Immature natural killer cell (primary cell): ENCODE measurements around the gene KAZALD1. TPM values are rescaled to one million over a fixed set of nuclear protein-coding genes. Genes with fewer than 3 reads are reported as not detected.
A peak's percentile ranks its signal among the peaks of the same experiment; 100 is the strongest.

Experiments
- DNase-seq, 3 donors: peaks; one replicate each; pipeline ENCODE4 v3.0.0; 2022; ENCODE audit warnings: mixed read lengths in 1 of 3
- H3K27ac Mint-ChIP-seq, 6 donors: one replicate each; pipeline ENCODE4 v1.8.0; 2020; ENCODE audit warnings: mixed read lengths in 6 of 6, mild to moderate bottlenecking in 5 of 6, inconsistent platforms in 4 of 6, moderate library complexity in 3 of 6
- H3K27me3 Mint-ChIP-seq, 3 donors: one replicate each; pipeline ENCODE4 v1.8.0; 2020 to 2021; ENCODE audit warnings: low read depth in 3 of 3, mild to moderate bottlenecking in 3 of 3, mixed read lengths in 3 of 3, moderate library complexity in 3 of 3, inconsistent platforms in 1 of 3
- H3K36me3 Mint-ChIP-seq, 3 donors: one replicate each; pipeline ENCODE4 v1.8.0; 2020; ENCODE audit warnings: mixed read lengths in 3 of 3, inconsistent platforms in 2 of 3, mild to moderate bottlenecking in 2 of 3
- H3K4me1 Mint-ChIP-seq, 2 donors: one replicate each; pipeline ENCODE4 v1.8.0; 2020; ENCODE audit warnings: inconsistent platforms in 2 of 2, mild to moderate bottlenecking in 2 of 2, mixed read lengths in 2 of 2, moderate library complexity in 1 of 2
- H3K4me3 Mint-ChIP-seq, 5 donors: one replicate each; pipeline ENCODE4 v1.8.0; 2020; ENCODE audit warnings: mild to moderate bottlenecking in 5 of 5, mixed read lengths in 5 of 5, inconsistent platforms in 3 of 5, moderate library complexity in 3 of 5
- H3K9me3 Mint-ChIP-seq, 6 donors: one replicate each; pipeline ENCODE4 v1.8.0; 2020; ENCODE audit warnings: mild to moderate bottlenecking in 6 of 6, mixed read lengths in 6 of 6, inconsistent platforms in 4 of 6, moderate library complexity in 3 of 6
- polyA plus RNA-seq, 3 donors: library from polyadenylated mRNA; unstranded; fragments of 300-500 nt; fragmentation: Illumina TruSeq; gene quantifications; one replicate each; pipeline ENCODE4 v1.2.3, GENCODE V29; 2021

KAZALD1 gene
- polyA plus RNA-seq, 3 donors from 2014 or later, result not detected

DNA sequence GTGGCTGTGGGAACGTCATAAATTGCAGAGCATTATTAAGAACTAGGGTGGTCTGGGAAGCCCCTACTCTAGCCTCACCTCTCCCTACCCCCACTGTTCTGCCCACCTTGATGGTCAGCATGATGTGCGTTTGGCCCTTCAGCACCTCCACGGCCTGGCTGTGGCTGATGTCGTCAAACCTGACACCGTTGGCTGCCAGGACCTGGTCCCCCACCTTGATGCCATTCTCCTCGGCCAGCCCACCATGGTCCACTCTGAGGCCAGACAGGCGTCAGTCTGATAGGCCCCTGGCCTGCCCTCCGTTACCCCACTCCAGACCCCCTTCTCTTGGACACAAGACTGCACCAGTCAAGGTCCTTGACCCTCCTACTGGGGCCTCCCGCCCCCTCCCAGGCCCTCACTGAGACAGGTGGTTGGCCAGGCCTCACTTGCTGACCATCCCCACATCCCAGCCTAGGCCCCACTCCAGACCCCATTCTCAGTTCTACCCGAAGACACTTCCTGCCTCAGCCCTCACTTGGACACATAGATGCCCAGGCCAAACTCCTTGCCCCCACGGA is 40.0 kb upstream of the KAZALD1 start:
- no peak for DNase-seq
- H3K27me3 Mint-ChIP-seq, result peaks cover 13 to 15% (median 13%) of the 10 kb centered on the region in 3 donors
- no peak overlapping the region for H3K27ac Mint-ChIP-seq
- H3K4me3 Mint-ChIP-seq, result no peak overlapping the region
- peaks cover 0 to 1% (median 0%) of the 10 kb centered on the region in 6 donors for H3K9me3 Mint-ChIP-seq
- H3K4me1 Mint-ChIP-seq, result no peaks in the 10 kb centered on the region
- no peaks in the 10 kb centered on the region for H3K36me3 Mint-ChIP-seq

DNA sequence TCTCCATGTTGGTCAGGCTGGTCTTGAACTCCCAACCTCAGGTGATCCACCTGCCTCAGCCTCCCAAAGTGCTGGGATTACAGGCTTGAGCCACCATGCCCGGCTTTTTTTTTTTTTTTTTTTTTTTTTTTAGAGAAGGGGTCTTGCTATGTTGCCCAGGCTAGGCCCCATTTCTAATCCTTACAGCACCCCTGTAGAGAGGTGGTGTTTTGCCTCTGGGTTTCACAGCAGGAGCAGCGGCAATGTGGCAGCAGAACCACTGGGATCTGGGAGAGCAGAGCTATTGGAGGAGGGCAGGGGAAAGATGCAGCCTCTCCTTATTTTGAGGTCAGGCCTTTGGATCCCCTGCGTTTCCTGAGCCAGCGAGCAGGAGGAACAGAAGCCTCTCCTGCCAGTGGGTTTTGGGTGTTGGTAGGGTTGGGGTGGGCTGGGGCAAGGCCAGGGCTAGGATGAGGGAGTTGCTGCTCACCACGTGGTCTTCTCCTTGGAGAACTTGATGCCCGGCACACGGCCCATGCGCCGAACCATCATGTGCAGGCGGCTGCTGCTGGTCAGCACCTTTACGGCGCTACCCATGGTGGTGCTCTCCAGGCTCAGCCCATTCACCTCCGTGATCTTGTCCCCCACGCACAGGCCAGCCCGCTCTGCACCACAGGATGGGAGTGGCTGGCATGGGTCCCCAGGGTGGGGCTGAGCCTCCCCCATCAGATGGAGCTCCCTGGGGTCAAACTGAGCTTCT is 38.7 kb upstream of the KAZALD1 start:
- H3K27ac Mint-ChIP-seq, result no peak overlapping the region
- no peak for DNase-seq
- no peak overlapping the region for H3K4me3 Mint-ChIP-seq
- H3K27me3 Mint-ChIP-seq, result peaks cover 5 to 9% (median 8%) of the 10 kb centered on the region in 3 donors
- H3K4me1 Mint-ChIP-seq, result no peaks in the 10 kb centered on the region
- H3K9me3 Mint-ChIP-seq, result peaks cover 0 to 1% (median 0%) of the 10 kb centered on the region in 6 donors
- no peaks in the 10 kb centered on the region for H3K36me3 Mint-ChIP-seq

DNA sequence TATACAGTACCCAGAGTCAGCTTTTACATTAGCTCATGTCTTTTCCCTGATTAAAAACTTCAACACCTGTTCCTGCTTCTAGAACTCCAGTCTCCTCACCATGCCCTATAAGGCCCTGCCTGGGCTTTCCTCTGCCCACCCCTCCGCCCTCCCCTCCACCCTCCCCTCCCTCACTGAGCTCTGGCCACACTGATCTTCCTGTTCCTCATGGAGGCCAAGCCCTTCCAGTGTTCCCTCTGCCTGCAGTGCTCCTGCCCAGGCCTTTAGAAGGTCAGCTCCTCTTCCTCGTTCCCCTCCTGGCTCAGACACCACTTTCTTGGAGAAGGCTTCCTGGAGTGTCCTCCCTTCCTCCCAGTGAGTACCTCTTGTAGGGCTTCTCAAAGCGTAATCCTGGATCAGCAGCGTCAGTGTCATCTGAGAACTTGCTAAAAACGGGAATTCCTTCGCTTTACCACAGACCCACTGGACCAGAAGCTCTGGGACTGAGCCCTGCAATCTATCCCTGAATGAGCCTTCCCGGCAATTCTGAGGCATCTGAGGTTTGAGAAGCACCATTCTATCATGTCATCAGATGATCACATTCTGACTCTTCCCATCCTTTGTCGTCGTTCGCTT is 34.6 kb upstream of the KAZALD1 start:
- no peak overlapping the region for H3K4me3 Mint-ChIP-seq
- no peaks in the 10 kb centered on the region for H3K9me3 Mint-ChIP-seq
- no peaks in the 10 kb centered on the region for H3K36me3 Mint-ChIP-seq
- H3K27ac Mint-ChIP-seq, result no peak overlapping the region
- peaks cover 9 to 11% of the 10 kb centered on the region in 2 donors for H3K4me1 Mint-ChIP-seq
- no peak for DNase-seq
- peaks cover 3 to 9% (median 4%) of the 10 kb centered on the region in 3 donors for H3K27me3 Mint-ChIP-seq

DNA sequence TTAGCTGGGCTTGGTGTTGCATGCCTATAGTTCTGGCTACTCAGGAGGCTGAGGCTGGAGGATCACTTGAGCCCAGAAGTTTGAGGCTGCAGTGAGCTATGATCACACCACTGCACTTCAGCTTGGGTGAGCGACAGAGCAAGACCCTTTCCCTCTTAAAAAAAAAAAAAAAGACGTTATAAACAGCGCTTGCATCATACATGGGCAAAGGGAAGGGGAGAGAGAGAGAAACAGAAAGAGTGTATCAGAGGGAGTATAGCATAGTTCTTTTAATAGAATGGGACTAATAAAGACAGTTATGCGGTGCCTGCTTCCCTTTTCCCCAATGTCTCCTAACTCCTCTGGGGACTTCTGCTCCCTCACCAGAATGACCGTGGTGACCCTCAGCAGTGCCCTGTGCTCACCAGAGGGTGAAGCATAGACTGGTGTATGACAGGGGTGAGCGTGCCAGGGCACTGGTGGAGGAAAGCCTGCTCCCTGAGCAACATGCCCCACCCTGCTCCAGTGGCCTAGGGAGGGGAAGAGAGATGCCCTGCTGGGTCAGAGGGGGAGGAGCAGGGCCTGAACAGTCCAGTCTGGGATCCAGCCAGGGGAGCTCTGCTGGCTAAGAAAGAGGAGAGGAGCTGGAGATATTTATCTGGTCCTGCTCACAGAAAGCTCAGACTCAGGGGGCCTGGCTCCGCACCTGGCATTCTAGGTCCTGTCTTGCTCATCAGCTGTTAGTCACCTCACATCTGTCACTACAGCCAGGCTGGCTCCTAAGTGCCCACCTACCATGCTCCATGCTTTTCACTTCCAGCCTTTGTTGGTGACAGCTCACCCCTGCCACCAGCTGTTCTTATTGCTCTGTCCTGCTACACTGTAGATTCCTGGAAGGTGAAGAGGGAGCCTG is 33.1 kb upstream of the KAZALD1 start:
- no peak for DNase-seq
- Mint-ChIP-seq H3K9me3 (no peaks in the 10 kb centered on the region), H3K4me3 (no peak overlapping the region), H3K27me3 (peaks cover 3 to 14% (median 4%) of the 10 kb centered on the region in 3 donors), H3K36me3 (no peaks in the 10 kb centered on the region), H3K27ac (no peak overlapping the region), H3K4me1 (peaks cover 22 to 26% of the 10 kb centered on the region in 2 donors)

DNA sequence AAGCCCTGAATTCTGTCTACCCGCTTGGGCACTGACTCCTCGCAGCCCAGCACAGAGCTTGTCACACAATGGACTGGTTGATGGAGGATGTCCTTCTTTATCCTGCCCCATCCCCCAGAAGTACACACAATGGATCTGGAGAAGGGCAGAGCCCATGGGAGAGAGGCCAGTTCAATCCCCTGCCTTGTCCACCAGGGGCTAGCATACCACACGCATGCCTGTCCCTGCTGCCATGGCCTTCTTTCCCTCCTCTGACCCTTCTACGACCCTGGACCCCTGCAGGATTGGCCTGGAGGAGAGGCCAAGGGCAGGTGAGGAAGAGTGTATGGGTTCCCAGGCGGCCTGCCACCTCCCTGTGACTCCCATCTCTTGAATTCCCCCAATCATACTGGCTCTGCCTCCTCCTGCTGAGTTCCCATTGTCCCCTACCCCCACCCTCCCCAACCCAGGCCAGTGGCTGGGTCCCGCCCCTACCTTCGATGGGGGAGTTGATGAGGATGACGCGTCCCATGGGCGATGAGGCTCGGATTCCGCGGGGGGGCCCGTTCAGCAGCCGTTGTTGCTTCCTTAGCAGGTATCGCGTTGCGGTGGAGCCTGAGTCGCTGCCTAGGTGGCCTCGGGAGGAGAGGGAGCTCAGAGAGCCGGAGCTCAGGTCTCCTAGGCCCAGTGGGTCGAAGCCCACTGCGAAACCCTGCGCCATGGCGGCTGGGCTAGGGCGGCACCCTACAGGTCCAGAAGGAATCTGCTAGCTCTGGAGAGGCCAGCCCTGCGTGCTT is 32.1 kb upstream of the KAZALD1 start:
- Mint-ChIP-seq H3K4me3 (peak overlapping the region in 1 of 5 donors; percentile 30), H3K27ac (peak overlapping the region in 1 of 6 donors; percentile 11)

DNA sequence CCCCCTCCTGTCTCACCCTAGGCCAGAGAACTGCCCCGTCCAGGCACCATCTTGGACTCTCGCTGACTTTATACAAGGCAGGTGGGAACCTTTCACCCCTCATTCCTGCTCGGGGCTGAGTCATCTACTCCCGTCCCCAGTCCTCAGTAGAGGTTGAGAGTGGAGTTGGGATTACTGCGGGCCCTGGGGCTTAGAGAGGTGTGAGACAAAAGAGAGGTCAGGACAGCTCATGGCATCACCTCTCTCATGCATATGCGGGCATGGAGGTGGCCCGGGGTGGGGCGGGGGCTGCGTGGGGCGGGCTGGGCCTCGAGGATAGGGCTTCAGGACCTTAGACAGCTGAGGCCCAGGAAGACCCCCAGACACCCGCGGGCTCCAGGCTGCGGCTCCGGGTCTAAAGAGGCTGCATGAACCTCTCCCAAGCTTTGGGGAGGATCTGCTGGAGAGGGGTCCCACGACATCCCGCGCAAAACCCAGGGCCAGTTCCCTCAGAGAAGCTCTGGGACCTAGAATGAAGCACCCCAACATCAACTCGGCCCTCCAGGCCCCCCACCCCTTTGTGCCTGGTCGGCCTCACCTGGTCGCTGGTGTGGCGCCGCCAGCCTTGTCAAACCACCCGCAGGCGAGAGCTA is 31.2 kb upstream of the KAZALD1 start:
- no peak for DNase-seq
- H3K27ac Mint-ChIP-seq, result peak overlapping the region; percentile 94 to 99 (median 96)
- peaks cover 0 to 4% (median 0%) of the 10 kb centered on the region in 3 donors for H3K36me3 Mint-ChIP-seq
- peaks cover 3 to 14% (median 4%) of the 10 kb centered on the region in 3 donors for H3K27me3 Mint-ChIP-seq
- peaks cover 22 to 28% of the 10 kb centered on the region in 2 donors for H3K4me1 Mint-ChIP-seq
- peak overlapping the region; percentile 89 to 96 (median 92) for H3K4me3 Mint-ChIP-seq
- no peaks in the 10 kb centered on the region for H3K9me3 Mint-ChIP-seq

More for the DNA sequence above, 32.1 kb upstream of the KAZALD1 start:
- peaks cover 3 to 14% (median 4%) of the 10 kb centered on the region in 3 donors for H3K27me3 Mint-ChIP-seq
- no peaks in the 10 kb centered on the region for H3K36me3 Mint-ChIP-seq
- H3K9me3 Mint-ChIP-seq, result no peaks in the 10 kb centered on the region
- peaks cover 22 to 28% of the 10 kb centered on the region in 2 donors for H3K4me1 Mint-ChIP-seq
- no peak for DNase-seq

DNA sequence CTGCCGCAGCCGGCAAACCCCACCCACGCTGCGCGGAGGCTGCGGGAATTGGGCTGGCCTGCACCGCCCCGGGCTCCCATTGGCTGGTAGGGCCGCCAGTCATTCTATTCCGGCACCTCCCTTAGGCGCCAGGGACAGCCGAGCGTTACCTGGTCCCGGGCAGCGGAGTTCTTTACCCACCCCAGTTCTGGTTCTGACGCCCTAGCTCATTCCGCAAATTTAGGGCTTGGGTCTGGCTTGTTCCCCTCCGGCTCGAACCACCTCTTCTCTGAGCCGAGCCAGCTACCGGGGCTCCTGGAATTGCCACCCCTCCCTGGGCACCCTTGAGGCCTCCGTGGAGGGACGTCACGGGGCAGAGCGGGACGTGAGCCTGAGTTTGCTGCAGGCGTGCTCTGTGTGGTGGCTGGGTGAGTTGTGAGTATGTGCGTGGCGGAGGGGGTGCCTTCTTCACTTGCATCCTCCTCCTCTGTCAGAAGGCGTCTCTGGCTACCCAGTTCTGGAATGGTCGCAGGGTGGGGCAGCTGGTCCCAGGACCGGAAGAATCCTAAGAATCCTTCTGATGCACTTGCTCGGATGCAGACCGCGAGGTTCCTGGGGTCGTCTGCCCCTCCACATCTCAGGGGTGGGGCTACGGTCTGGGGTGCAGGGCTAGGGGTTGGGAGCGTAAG is 30.5 kb upstream of the KAZALD1 start, which contains the start of the genes PDZD7 and SFXN3:
Gene PDZD7, minus strand, starts transcription at position 2 of the 668 bp plus-strand sequence. CDS start 910 bp downstream, outside the sequence.
Gene SFXN3, plus strand, starts transcription at position 107 of the 668 bp plus-strand sequence. CDS start 3,461 bp downstream, outside the sequence.
- Mint-ChIP-seq H3K27ac (peak within 1 kb of the TSS; percentile 94 to 99 (median 96)), H3K36me3 (peaks cover 0 to 7% (median 4%) of the 10 kb centered on the region in 3 donors), H3K4me1 (peaks cover 22 to 28% of the 10 kb centered on the region in 2 donors), H3K9me3 (no peaks in the 10 kb centered on the region), H3K4me3 (peak within 1 kb of the TSS; percentile 89 to 96 (median 92)), H3K27me3 (peaks cover 3 to 14% (median 4%) of the 10 kb centered on the region in 3 donors)
- DNase-seq, result peak; percentile 95 to 96 (median 95)

DNA sequence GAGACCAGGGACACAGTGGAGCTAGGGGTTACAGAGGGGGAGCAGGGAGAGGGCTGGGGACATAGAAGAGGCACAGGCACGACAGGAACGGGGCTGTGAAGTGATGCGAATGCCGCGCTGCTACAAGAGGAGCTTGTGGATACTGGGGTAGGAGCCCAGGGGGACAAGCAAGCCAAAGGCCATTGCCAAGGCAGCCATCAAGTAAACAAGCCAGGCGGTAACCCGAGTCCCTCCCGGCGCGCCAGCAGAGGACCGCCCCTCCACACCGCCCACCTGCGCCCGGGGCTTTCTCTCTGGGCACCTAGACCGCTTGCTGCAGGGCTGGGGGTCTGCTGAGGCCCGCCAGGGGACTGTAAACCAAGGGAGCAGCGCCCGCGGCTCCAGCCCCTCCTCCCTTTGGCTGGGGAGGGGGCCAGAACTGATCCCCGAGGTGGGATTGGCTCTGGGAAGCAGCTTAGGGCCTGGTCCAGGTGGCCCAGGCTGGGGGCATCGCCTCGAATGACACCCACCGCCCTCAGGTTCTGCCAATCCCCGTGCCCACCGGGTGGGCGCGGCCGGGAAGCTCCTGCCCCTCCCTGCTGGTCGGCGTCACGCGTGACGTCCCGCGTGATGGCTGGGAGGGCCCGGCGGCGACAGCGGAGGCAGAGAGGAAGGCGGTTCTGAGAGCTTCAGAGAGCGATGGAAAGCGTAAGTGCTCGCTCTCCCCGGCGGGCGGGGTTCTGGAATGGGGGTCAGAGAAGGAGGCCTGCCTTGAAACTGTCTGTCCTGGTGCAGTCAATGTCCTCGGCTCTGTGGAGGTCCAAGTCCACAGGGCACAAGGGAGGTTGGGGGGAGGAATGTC is 29.8 kb upstream of the KAZALD1 start:
- peak; percentile 74 to 78 (median 76) for DNase-seq
- H3K36me3 Mint-ChIP-seq, result peaks cover 0 to 11% (median 4%) of the 10 kb centered on the region in 3 donors
- H3K4me1 Mint-ChIP-seq, result peaks cover 22 to 28% of the 10 kb centered on the region in 2 donors
- peak overlapping the region; percentile 89 to 96 (median 92) for H3K4me3 Mint-ChIP-seq
- H3K27ac Mint-ChIP-seq, result peak overlapping the region; percentile 94 to 99 (median 96)
- no peaks in the 10 kb centered on the region for H3K9me3 Mint-ChIP-seq
- peaks cover 3 to 14% (median 4%) of the 10 kb centered on the region in 3 donors for H3K27me3 Mint-ChIP-seq

DNA sequence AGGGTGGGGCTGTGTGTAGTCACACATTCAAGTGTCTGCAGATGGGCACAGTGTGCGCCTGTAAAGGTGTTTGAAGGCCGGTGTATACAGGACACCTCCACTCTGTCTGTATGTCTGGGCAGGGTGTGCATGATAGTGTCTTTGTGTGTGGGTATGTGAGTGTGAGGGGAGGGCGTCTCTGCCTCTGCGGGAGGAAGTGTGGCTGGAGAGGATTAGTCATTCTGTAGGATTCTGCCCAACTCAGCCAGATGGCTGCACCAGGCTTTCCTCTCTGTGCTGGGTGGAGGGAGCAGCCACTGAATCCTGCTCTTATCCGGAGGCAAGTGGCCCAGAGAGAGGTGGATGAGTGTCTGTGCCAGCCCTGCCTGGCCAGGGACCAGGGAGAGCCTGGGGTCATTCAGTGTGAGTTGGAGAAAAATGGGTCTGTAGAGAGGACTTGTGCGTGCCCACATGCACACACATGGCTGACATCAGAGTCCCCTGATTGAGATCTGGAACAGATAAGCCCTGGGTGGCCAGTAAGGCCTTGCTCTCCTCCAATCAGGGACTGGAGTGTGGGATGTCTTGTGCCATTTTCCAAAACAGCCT is 29.1 kb upstream of the KAZALD1 start:
- peaks cover 2 to 18% (median 5%) of the 10 kb centered on the region in 3 donors for H3K36me3 Mint-ChIP-seq
- H3K4me3 Mint-ChIP-seq, result peak overlapping the region; percentile 89 to 96 (median 92)
- H3K27me3 Mint-ChIP-seq, result peaks cover 3 to 14% (median 4%) of the 10 kb centered on the region in 3 donors
- peak overlapping the region; percentile 93 to 98 (median 95) for H3K27ac Mint-ChIP-seq
- no peaks in the 10 kb centered on the region for H3K9me3 Mint-ChIP-seq
- DNase-seq, result peak; percentile 54 to 61 (median 57)
- H3K4me1 Mint-ChIP-seq, result peaks cover 22 to 28% of the 10 kb centered on the region in 2 donors

DNA sequence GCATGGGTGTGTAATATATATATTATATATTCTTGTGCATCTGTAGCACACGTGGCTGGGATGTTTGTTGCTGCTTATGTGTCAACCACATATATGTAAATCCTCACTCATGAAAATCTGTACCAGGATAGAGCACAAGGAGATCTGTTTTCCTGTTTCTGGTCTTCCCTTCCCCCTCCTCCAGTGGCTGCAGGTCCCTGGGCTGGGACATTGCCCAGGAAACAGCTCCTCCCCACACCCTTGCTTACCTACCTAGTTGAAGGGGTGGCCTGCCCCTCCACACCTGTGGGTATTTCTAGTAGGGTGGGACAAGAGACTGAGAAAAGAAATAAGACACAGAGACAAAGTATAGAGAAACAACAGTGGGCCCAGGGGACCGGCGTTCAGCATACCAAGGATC is 28.5 kb upstream of the KAZALD1 start:
- peak overlapping the region; percentile 18 to 92 (median 68) for H3K4me3 Mint-ChIP-seq
- H3K27me3 Mint-ChIP-seq, result peaks cover 3 to 14% (median 4%) of the 10 kb centered on the region in 3 donors
- peak overlapping the region; percentile 46 to 98 (median 94) for H3K27ac Mint-ChIP-seq
- H3K36me3 Mint-ChIP-seq, result peaks cover 7 to 24% (median 10%) of the 10 kb centered on the region in 3 donors
- no peak for DNase-seq
- H3K9me3 Mint-ChIP-seq, result no peaks in the 10 kb centered on the region
- peaks cover 22 to 28% of the 10 kb centered on the region in 2 donors for H3K4me1 Mint-ChIP-seq
